ENCODE data around the gene WDR72.

GRCh38 chr15:53506370-53506769, 253.1 kb downstream of the WDR72 start:
- no peak for TF ChIP-seq POLR2AphosphoS5 (IDR thresholded peaks at IDR 0.05; ENCODE audit: low read depth, low read length)
- TF ChIP-seq POLR2A (IDR thresholded peaks at IDR 0.05; ENCODE audit: low read depth, low read length) = no peak
- TF ChIP-seq TAF1 (IDR thresholded peaks at IDR 0.05; ENCODE audit: borderline replicate concordance, low read depth, low read length) = no peak
